Astrocyte of the cerebellum (primary cell): ENCODE measurements around the gene APLP1.

ENCODE experiments used
- DNase-seq: peaks from one replicate; pipeline ENCODE4 v3.0.0-alpha.2; 2011; ENCODE audit warnings: low read depth
- H3K4me3 ChIP-seq: 2 replicates; pipeline ENCODE4 v1.5.1; 2011; ENCODE audit warnings: mild to moderate bottlenecking, low read depth, low read length, moderate library complexity
- in situ Hi-C: cut with HindIII; loops from 2 replicates; pipeline ENCODE4 v1.10.0; 2017; ENCODE audit warnings: low sequenced_read_pairs
- TF ChIP-seq, protein P1 (sequence below): IDR thresholded peaks from 2 replicates; pipeline ENCODE4 v1.5.1; 2012; ENCODE audit warnings: low read length, low read depth, moderate library complexity, mild to moderate bottlenecking; ENCODE audit errors: missing control alignments

Gene APLP1

DNA sequence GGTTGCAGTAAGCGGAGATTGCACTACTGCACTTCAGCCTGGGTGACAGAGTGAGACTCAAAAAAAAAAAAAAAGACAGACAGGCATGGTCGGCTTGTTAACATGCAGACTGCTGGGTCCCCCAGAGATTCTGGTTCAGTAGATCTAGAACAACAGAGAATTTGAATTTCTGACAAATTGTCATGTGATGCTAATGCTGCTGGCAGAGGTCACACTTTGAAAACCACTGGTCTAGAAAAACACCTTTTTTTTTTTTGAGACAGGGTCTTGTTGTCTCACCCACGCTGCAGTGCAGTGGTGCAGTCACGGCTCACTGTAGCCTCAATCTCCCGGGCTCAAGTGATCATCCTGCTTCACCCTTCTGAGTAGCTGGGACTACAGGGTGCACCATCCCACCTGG lies 60.1 kb downstream of the APLP1 start:
- TF ChIP-seq, protein P1, sequence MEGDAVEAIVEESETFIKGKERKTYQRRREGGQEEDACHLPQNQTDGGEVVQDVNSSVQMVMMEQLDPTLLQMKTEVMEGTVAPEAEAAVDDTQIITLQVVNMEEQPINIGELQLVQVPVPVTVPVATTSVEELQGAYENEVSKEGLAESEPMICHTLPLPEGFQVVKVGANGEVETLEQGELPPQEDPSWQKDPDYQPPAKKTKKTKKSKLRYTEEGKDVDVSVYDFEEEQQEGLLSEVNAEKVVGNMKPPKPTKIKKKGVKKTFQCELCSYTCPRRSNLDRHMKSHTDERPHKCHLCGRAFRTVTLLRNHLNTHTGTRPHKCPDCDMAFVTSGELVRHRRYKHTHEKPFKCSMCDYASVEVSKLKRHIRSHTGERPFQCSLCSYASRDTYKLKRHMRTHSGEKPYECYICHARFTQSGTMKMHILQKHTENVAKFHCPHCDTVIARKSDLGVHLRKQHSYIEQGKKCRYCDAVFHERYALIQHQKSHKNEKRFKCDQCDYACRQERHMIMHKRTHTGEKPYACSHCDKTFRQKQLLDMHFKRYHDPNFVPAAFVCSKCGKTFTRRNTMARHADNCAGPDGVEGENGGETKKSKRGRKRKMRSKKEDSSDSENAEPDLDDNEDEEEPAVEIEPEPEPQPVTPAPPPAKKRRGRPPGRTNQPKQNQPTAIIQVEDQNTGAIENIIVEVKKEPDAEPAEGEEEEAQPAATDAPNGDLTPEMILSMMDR = no peak
- DNase-seq = no peak
- in situ Hi-C loops = no loop called here
- H3K4me3 ChIP-seq = no peak overlapping the region
